ENCODE measurements around the gene NCOA7.

GRCh38 chr6:125886914-125887313, 96.2 kb downstream of the NCOA7 start:
- TF ChIP-seq EZH2 (IDR thresholded peaks at IDR 0.05; ENCODE audit: low read depth): no peak
- TF ChIP-seq, protein P1, sequence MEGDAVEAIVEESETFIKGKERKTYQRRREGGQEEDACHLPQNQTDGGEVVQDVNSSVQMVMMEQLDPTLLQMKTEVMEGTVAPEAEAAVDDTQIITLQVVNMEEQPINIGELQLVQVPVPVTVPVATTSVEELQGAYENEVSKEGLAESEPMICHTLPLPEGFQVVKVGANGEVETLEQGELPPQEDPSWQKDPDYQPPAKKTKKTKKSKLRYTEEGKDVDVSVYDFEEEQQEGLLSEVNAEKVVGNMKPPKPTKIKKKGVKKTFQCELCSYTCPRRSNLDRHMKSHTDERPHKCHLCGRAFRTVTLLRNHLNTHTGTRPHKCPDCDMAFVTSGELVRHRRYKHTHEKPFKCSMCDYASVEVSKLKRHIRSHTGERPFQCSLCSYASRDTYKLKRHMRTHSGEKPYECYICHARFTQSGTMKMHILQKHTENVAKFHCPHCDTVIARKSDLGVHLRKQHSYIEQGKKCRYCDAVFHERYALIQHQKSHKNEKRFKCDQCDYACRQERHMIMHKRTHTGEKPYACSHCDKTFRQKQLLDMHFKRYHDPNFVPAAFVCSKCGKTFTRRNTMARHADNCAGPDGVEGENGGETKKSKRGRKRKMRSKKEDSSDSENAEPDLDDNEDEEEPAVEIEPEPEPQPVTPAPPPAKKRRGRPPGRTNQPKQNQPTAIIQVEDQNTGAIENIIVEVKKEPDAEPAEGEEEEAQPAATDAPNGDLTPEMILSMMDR (conservative IDR thresholded peaks at IDR 0.05): no peak

Data from PC-9 (cell line).